Islet precursor cell (in vitro differentiated cells): Measurements from ENCODE around the gene TMEM236.
A peak's percentile ranks its signal among the peaks of the same experiment; 100 is the strongest.

Source experiments
- DNase-seq: peaks from one replicate; pipeline ENCODE4 v3.0.0-alpha.2; 2018

Gene TMEM236

DNA sequence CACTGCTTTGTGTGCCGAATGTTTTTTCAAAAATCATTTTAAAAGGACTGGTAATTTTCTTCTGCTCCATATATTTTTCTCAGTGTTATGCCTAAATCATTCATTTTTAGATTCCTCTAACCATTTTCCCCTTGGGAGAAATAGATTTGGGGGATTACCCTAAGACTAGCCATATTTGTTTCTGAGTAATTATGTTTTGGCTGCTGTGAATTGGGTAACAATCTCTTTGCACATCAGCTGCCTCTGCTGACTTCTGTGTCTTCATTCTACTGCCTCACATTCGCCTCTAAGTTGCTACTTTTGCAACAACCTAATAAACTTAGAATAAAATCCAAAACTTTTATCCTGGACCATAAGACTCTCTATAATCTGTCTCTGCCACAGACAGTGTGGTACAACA lies 38.6 kb downstream of the TMEM236 start:
- DNase-seq = no peak

GRCh38 chr10:17792991-17793390 lies 41.0 kb downstream of the TMEM236 start:
- no peak for DNase-seq

DNA sequence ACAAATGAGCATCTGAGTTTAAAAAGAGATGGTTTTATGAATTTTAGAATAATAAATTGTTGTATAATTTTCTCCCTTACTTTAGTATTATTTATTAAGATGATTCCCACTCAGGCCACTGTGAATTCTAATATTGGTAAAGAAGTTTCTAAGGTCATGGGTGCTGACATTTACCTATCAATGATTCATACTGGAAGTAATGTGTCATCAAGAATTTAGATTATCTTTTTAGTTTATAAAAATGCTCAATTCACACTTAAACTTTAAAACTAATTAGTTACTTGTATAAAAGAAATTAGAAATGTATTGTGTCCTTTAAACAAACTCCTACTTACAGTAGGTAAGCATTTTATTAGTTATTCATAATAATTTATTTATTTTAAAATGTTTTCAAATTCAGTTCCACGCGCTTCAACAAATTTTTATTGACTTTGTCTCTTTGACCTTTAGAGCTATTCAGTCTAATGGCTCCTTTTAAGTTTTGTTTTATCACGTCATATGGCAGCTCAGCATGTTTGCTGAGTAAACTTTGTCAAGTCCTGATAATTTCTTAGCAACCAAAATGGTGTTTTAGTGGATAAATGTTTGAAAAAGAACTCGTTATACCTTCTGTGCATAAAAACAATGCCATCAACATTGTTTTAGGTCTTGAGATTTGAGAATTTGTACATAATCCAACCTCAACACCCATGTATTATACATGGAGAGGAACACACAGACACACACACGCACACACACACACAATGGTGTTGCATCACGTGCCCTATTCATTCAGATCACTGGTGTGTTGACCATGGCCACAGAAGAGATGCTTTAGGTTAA lies 42.0 kb downstream of the TMEM236 start:
- no peak for DNase-seq

DNA sequence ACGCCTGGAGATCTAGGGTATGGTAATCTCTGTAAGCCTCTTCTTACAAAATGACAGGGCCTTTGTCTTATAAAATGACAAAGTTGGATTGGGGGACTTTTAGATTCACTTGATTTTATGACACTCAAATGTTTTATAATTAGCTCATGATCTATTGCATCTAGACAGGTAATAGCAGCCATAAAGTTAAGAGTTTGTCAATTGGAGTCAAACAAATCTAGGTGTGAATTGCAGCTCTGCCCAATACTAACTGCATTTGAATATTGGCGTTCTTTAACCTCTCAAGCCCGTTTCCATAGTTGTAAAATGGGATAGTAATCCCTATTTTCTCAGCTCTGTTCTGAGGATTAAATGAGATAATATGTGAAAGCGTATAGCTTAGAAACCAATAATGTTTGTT lies 43.1 kb downstream of the TMEM236 start:
- DNase-seq = no peak

DNA sequence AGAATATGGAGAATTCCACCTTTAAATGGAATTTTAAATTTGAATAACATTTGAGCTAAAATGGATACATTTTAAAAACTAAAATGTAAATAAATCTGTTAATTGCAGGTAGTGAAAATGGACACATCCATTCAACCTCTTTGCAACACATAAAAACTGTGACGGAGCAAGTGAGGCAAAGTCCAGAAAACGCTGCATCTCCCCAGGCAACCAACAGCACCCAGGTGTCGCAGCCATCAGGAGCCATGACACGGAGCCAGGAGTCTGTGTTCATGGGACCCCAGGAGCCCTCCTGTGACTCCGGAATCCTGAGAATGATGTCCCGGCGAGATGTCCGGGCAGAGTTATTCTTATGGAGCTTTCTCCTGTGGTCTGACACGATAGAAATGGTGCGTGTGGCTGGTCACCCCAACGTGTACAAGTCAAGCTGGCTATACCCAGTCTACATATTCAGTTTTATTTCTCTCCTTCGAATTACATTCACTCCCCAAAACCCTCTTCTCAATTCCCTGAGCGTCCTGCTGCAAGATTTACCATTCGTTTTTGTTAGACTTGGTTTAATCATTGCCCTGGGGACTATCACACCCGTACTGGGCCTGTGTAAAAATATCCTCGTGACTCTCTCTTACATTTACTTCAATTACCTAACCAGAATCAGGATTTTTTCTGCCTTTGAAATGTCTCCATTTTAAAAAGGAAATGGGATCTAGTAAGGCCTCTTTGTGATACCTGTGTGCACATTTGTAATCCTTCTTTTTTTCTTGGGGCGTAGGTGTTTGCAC lies 44.0 kb downstream of the TMEM236 start:
- DNase-seq = no peak

DNA sequence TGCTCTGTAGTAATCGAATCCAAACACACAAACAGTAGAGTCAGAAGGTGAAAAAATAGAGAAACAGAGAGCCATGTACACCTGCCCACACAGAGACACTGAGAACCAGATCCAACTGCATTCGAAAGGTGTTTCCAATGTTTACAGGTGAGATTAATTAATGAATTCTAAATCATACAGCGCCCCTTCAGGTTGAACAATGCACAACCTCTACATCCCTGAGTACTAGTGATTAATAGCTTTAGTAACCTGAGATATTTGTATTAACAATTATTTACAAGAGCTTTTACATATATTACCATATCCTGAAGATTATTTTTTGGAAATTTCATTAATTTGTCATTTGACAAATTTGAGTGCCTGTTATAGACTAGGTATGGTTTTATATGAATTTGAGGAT lies 49.5 kb downstream of the TMEM236 start:
- no peak for DNase-seq

- no peak for DNase-seq
Observed at GRCh38 chr10:17802350-17802749, 50.3 kb downstream of the TMEM236 start.

GRCh38 chr10:17802976-17803375 lies 51.0 kb downstream of the TMEM236 start:
- DNase-seq = no peak

- DNase-seq = no peak
Observed at GRCh38 chr10:17805330-17805729, 53.3 kb downstream of the TMEM236 start.

DNA sequence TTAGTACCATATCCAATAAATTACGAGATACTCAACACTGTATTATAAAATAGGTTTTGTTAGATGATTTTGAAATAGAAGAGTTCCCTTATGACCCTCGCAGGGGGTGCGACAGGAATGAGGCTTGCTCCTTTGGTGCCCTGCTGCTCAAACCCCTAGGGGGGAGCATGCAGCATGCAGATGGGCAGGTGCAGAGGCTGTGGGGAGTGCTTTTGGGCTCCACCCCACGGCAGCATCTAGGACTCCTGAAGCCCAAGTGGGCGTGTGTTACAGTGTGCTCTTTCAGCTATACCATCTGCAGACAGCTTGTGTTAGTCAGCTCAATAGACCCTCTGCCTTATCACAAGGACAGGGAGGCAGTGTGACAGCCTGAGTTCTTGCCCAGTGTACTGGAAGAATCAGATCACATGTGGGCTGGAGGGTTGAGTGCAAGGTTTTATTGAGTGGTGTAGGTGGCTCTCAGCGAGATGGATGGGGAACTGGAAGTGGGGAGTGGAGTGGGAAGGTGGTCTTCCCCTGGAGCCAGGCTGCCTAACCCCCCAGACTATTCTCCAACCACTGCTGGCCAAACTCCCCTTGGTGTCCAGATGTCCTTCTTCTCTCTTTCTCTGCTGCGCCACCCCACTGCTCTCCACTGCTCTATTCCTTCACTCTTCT lies 54.0 kb downstream of the TMEM236 start:
- DNase-seq = peak; percentile 63

DNA sequence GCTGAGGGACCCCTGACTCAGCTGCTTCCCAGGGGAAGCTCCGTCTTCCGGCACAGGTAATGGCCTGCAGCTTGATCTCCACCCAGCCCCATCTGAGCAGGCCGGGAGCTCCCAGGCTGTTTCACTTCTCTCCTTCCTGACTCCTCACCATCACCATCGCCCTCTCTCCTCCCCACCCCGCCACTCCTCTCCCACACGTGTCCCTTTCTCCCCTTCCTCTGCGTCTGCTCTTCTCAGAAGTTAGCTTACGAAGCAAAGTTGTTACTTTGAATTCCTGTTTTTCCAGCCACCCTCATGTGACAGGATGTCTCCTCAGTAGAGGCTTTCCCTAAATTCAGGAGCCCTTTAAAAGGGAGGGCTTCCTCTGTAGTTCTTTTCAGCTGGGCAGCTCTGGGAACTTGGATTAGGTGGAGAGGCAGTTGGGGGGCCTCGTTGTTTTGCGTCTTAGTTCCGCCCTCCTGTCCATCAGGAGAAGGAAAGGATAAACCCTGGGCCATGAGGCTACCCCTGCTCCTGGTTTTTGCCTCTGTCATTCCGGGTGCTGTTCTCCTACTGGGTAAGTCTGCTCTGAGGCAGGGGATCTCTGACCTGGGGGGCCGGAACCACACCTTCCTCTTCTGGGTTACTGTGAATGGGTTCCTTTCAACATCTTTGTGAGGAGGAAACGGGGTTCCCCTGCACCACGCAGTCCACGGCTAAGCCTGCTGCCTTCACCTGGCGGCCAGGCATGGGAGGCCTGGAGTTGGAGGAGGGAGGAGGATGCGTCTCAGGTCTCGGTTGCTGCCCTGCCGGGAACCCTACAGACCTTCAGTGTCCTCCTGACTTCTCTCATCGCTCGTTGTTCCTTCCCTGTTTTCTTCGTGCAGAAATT lies 57.2 kb downstream of the TMEM236 start, which contains the start of gene MRC1:
TSS of gene MRC1 (plus strand) at position 378 of the 871 bp plus-strand sequence. CDS start at position 496, 118 bp downstream.
- DNase-seq = no peak

GRCh38 chr10:17811146-17811865 lies 59.3 kb downstream of the TMEM236 start:
- no peak for DNase-seq

DNA sequence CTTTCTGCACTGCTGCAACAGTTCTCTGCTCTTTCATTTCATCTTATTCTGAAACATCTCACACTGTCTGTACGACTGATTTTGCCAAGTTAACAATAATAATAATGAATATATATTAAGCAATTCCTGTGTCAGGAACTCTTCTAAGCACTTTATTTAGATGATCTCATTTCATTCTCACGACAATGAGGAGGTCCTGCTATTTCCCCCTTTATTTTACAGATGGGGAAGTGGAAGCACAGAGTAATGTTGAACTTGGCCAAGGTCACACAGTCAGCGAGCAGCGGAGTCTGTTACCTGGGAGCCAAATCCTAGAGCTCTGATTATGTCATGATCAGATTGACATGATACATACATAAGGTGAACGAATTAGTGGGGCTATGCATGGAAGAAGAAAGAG lies 63.0 kb downstream of the TMEM236 start:
- no peak for DNase-seq

- DNase-seq = no peak
Observed at GRCh38 chr10:17816199-17816598, 64.2 kb downstream of the TMEM236 start.

GRCh38 chr10:17817316-17817715 lies 65.3 kb downstream of the TMEM236 start:
- no peak for DNase-seq

DNA sequence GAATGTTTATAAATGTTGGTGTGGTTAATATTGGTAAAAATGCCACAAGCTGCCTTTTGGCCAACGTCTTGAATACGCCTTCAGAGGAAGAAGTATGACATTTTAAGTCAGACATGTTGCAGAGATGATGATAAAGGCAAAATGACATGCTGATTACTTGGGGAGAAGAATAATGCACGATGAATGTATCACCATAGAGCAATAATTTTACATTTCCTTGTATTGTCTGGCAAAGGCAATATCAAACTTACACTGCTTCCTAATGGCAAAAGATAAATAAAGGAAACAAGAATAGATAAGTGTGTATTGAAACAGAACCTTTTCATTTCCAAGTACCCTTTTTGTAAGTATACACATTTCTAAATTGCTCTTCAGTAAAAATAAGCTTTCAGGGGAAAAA lies 65.8 kb downstream of the TMEM236 start:
- no peak for DNase-seq

- no peak for DNase-seq
Observed at GRCh38 chr10:17819836-17820235, 67.8 kb downstream of the TMEM236 start.

DNA sequence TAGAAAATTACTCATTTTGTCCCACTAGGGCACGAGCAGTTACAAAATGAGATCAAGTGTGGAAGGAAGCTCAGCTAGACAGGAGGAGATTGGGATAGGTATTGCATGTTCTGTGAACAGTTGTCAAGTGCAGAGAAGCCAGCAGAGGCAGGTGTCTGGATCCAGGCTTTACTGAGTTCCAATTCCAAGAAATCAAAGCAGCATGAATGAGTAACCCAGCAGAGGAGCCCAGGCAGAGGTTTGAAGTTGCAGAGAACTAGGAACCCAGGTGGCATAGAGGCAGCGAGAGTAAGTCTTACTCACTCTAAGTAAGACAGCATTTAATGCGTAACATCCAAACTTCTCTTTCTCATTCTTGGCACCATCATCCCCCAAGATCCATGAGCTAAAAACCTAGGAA lies 68.9 kb downstream of the TMEM236 start:
- no peak for DNase-seq

GRCh38 chr10:17821893-17822292 lies 69.9 kb downstream of the TMEM236 start:
- no peak for DNase-seq

- DNase-seq = no peak
Observed at GRCh38 chr10:17831341-17831740, 79.3 kb downstream of the TMEM236 start.

GRCh38 chr10:17831896-17832295 lies 79.9 kb downstream of the TMEM236 start:
- DNase-seq = no peak

DNA sequence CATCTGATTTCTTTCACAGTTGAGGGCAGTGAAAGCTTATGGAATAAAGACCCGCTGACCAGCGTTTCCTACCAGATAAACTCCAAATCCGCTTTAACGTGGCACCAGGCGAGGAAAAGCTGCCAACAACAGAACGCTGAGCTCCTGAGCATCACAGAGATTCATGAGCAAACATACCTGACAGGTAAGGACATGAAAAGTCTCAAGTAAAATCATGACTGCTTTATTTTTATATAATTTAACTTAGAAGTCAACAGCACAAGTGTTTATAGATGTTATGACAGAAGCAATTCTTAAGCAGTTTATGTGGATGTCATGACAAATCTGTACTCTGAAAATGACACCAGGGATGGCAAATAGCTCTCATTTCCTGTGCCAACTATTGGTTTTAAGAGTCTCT lies 81.7 kb downstream of the TMEM236 start:
- no peak for DNase-seq
